Measurements from ENCODE around the gene BTBD6. TPM values are rescaled to one million over a fixed set of nuclear protein-coding genes. Genes with fewer than 3 reads are reported as not detected.

The BTBD6 gene
- total RNA-seq, 2 experiments from 2014 or later: 36.9 to 37.6 TPM

DNA sequence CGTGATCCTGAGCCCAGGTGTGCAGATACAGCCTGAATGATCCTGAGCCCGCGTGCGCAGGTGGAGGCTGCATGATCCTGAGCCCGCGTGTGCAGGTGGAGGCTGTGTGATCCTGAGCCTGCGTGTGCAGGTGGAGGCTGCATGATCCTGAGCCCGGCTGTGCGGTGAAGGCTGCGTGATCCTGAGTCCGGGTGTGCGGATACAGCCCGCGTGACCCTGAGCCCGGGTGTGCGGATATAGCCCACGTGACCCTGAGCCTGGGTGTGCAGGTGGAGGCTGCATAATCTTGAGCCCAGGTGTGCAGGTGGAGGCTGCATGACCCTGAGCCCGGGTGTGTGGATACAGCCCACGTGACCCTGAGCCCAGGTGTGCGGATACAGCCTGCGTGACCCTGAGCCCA is 32.2 kb downstream of the BTBD6 start:
- Histone ChIP-seq H3K36me3 (ENCODE audit: insufficient read depth, low read length) (peaks cover 17% of the 10 kb centered on the region), H3K27me3 (ENCODE audit: control insufficient read depth in 1 of 2, insufficient read depth in 2 of 2, low read length in 2 of 2) (no peaks in the 10 kb centered on the region), H3K9me3 (ENCODE audit: control insufficient read depth in 1 of 2, insufficient read depth in 1 of 2, low read length in 2 of 2) (no peaks in the 10 kb centered on the region), H3K4me3 (ENCODE audit: low read length) (no peak overlapping the region), H3K27ac (ENCODE audit: low read depth in 1 of 2, low read length in 2 of 2) (no peak overlapping the region), H3K4me1 (ENCODE audit: insufficient read depth, low read length) (peaks cover 23% of the 10 kb centered on the region)
- H3K4me3 Mint-ChIP-seq: no peak overlapping the region
- DNase-seq (no peak), ATAC-seq (ENCODE audit: poor library complexity) (no peak)
- H3K9me3 Mint-ChIP-seq: no peaks in the 10 kb centered on the region
- peaks cover 32% of the 10 kb centered on the region for H3K4me1 Mint-ChIP-seq (ENCODE audit: low read depth)
- TF ChIP-seq, protein P1, sequence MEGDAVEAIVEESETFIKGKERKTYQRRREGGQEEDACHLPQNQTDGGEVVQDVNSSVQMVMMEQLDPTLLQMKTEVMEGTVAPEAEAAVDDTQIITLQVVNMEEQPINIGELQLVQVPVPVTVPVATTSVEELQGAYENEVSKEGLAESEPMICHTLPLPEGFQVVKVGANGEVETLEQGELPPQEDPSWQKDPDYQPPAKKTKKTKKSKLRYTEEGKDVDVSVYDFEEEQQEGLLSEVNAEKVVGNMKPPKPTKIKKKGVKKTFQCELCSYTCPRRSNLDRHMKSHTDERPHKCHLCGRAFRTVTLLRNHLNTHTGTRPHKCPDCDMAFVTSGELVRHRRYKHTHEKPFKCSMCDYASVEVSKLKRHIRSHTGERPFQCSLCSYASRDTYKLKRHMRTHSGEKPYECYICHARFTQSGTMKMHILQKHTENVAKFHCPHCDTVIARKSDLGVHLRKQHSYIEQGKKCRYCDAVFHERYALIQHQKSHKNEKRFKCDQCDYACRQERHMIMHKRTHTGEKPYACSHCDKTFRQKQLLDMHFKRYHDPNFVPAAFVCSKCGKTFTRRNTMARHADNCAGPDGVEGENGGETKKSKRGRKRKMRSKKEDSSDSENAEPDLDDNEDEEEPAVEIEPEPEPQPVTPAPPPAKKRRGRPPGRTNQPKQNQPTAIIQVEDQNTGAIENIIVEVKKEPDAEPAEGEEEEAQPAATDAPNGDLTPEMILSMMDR (IDR thresholded peaks at IDR 0.05): no peak
- intact Hi-C loops (cut with DNase I, micrococcal nuclease): loop anchor here in 1 of 2 experiments (5.0 kb wide), 1 partner anchor 78 kb away; no protein-coding TSS in a partner anchor
- no peak overlapping the region for H3K27ac Mint-ChIP-seq
- ChIA-PET CTCF (no interaction called here), POLR2A (interaction anchor here (1.0 kb wide), 1 partner anchor 194 kb away, joined by 3 read pairs; no protein-coding TSS in a partner anchor)
- no peaks in the 10 kb centered on the region for H3K27me3 Mint-ChIP-seq
- H3K36me3 Mint-ChIP-seq (ENCODE audit: low read depth): peaks cover 24% of the 10 kb centered on the region

DNA sequence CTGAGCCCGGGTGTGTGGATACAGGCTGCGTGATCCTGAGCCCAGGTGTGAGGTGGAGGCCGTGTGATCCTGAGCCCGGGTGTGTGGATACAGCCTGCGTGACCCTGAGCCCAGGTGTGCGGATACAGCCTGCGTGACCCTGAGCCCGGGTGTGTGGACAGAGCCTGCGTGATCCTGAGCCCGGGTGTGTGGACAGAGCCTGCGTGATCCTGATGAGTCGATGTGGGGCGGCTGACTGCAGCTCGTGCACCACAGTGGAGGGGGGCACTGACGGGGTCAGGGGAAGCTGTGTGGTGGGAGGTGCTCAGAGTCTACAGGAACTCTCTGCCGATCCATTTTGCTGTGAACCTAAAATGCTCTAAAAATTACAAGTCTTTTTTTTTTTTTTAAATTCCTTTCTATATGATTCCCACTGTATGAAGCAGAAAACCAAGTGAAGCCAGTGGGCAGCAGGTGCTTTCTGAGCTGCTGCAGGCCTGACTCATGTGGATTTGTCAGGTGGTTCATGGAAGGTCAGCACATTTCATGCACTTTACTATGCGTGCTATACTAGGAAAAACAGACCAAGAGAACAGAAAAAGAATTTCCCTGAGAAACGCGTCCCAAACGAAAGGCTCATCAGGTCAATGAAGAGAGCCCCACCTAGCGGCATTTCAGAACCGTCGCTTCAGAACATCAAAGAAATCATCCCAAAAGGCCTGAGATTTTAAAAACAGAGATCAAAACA is 33.2 kb downstream of the BTBD6 start:
- ChIA-PET POLR2A (no interaction called here), CTCF (interaction anchor here (0.6 kb wide), 1 partner anchor 78 kb away, joined by 3 read pairs; no protein-coding TSS in a partner anchor)
- ATAC-seq (ENCODE audit: poor library complexity) (no peak), DNase-seq (peak in 4 of 14 experiments; percentile 43 to 67 (median 57))
- TF ChIP-seq, protein P1 (IDR thresholded peaks at IDR 0.05): peak; percentile 59
- peaks cover 23% of the 10 kb centered on the region for H3K4me1 ChIP-seq (ENCODE audit: insufficient read depth, low read length)
- no peaks in the 10 kb centered on the region for H3K9me3 ChIP-seq (ENCODE audit: control insufficient read depth in 1 of 2, insufficient read depth in 1 of 2, low read length in 2 of 2)
- no peak overlapping the region for H3K4me3 Mint-ChIP-seq
- no peaks in the 10 kb centered on the region for H3K9me3 Mint-ChIP-seq
- intact Hi-C loops (cut with DNase I, micrococcal nuclease): loop anchor here in 1 of 2 experiments (1.0 to 5.0 kb wide), 3 partner anchors 71 to 191 kb away; no protein-coding TSS in a partner anchor
- H3K4me1 Mint-ChIP-seq (ENCODE audit: low read depth): peaks cover 36% of the 10 kb centered on the region
- no peak overlapping the region for H3K27ac ChIP-seq (ENCODE audit: low read depth in 1 of 2, low read length in 2 of 2)
- H3K27me3 ChIP-seq (ENCODE audit: control insufficient read depth in 1 of 2, insufficient read depth in 2 of 2, low read length in 2 of 2): no peaks in the 10 kb centered on the region
- peaks cover 21% of the 10 kb centered on the region for H3K36me3 ChIP-seq (ENCODE audit: insufficient read depth, low read length)
- no peak overlapping the region for H3K27ac Mint-ChIP-seq
- H3K27me3 Mint-ChIP-seq: no peaks in the 10 kb centered on the region
- peaks cover 27% of the 10 kb centered on the region for H3K36me3 Mint-ChIP-seq (ENCODE audit: low read depth)
- H3K4me3 ChIP-seq (ENCODE audit: low read length): no peak overlapping the region

DNA sequence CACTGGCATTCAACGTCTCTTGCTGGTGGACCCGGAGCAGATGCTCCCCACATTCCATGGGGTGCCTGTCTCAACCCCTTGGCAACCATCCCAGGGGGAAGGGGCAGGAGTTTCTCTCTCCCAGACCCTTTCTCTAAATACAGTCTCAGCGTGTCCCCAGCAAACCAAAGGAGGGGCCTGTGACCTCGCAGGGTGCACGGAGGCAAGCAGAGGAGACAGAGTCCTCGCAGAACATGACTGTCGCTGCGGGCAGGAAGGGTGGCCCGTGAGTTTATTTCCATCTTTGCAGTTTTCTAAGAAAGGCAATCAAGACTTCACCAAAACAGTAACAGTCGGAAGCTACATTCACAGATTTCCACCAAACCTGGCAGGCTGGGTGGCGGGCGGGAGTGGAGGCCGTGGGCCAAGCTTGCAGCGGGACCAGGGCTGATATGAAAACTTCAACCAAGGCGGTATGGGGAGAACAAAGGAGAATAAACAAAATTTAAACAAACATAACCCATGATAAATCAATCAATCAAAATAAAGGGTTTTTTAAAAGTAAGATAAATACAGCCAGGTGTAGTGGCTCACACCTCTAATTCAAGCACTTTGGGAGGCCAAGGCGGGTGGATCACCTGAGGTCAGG is 33.9 kb downstream of the BTBD6 start:
- Mint-ChIP-seq H3K4me1 (ENCODE audit: low read depth) (peaks cover 36% of the 10 kb centered on the region), H3K4me3 (no peak overlapping the region), H3K9me3 (no peaks in the 10 kb centered on the region), H3K27me3 (no peaks in the 10 kb centered on the region), H3K36me3 (ENCODE audit: low read depth) (peaks cover 27% of the 10 kb centered on the region), H3K27ac (no peak overlapping the region)
- POLR2A ChIA-PET: interaction anchor here (1.2 kb wide), 1 partner anchor 11 kb away, joined by 3 read pairs; no protein-coding TSS in a partner anchor
- Histone ChIP-seq H3K27me3 (ENCODE audit: control insufficient read depth in 1 of 2, insufficient read depth in 2 of 2, low read length in 2 of 2) (no peaks in the 10 kb centered on the region), H3K4me3 (ENCODE audit: low read length) (no peak overlapping the region), H3K36me3 (ENCODE audit: insufficient read depth, low read length) (peaks cover 22% of the 10 kb centered on the region), H3K9me3 (ENCODE audit: control insufficient read depth in 1 of 2, insufficient read depth in 1 of 2, low read length in 2 of 2) (no peaks in the 10 kb centered on the region), H3K4me1 (ENCODE audit: insufficient read depth, low read length) (peaks cover 23% of the 10 kb centered on the region), H3K27ac (ENCODE audit: low read depth in 1 of 2, low read length in 2 of 2) (no peak overlapping the region)
- TF ChIP-seq, protein P1 (IDR thresholded peaks at IDR 0.05): no peak
- ATAC-seq (ENCODE audit: poor library complexity) (no peak), DNase-seq (no peak)
- intact Hi-C loops (cut with DNase I, micrococcal nuclease): loop anchor here in 1 of 2 experiments (2.0 to 5.0 kb wide), 2 partner anchors 71 to 80 kb away; no protein-coding TSS in a partner anchor
- CTCF ChIA-PET: no interaction called here
